ENCODE results near the gene CDH23.

GRCh38 chr10:71778071-71778825, 381.5 kb downstream of the CDH23 start:
- no peak for TF ChIP-seq POLR2A (IDR thresholded peaks at IDR 0.05)
- TF ChIP-seq, protein P1, sequence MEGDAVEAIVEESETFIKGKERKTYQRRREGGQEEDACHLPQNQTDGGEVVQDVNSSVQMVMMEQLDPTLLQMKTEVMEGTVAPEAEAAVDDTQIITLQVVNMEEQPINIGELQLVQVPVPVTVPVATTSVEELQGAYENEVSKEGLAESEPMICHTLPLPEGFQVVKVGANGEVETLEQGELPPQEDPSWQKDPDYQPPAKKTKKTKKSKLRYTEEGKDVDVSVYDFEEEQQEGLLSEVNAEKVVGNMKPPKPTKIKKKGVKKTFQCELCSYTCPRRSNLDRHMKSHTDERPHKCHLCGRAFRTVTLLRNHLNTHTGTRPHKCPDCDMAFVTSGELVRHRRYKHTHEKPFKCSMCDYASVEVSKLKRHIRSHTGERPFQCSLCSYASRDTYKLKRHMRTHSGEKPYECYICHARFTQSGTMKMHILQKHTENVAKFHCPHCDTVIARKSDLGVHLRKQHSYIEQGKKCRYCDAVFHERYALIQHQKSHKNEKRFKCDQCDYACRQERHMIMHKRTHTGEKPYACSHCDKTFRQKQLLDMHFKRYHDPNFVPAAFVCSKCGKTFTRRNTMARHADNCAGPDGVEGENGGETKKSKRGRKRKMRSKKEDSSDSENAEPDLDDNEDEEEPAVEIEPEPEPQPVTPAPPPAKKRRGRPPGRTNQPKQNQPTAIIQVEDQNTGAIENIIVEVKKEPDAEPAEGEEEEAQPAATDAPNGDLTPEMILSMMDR (IDR thresholded peaks at IDR 0.05), result no peak
